Ascending aorta (tissue), 2 donors: ENCODE data around the gene GRID2. TPM values are rescaled to one million over a fixed set of nuclear protein-coding genes. Genes with fewer than 3 reads are reported as not detected.

Source experiments
- DNase-seq, 2 donors: peaks; one replicate each; pipeline ENCODE4 v3.0.0-alpha.2; 2019; ENCODE audit warnings: low spot score in 2 of 2
- H3K27ac ChIP-seq, 2 donors: fragments of 200-600 bp; sonication (generic); one replicate each; pipeline ENCODE4 v1.5.1; 2016 to 2017; ENCODE audit warnings: mild to moderate bottlenecking in 1 of 2
- H3K27me3 ChIP-seq: fragments of 200-600 bp; sonication (generic); one replicate; pipeline ENCODE4 v1.5.1; 2017
- H3K36me3 ChIP-seq, 2 donors: fragments of 200-600 bp; sonication (generic); one replicate each; pipeline ENCODE4 v1.5.1; 2016
- H3K4me1 ChIP-seq, 2 donors: fragments of 200-600 bp; sonication (generic); one replicate each; pipeline ENCODE4 v1.5.1; 2016 to 2017; ENCODE audit warnings: mild to moderate bottlenecking in 1 of 2
- H3K4me3 ChIP-seq, 2 donors: fragments of 200-600 bp; sonication (generic); one replicate each; pipeline ENCODE4 v1.5.1; 2016 to 2017; ENCODE audit warnings: mild to moderate bottlenecking in 1 of 2
- H3K9me3 ChIP-seq, 2 donors: fragments of 200-600 bp; sonication (generic); one replicate each; pipeline ENCODE4 v1.5.1; 2016
- intact Hi-C: fragments of 100-400 bp; cut with DNase I; formaldehyde crosslinking; loops from one replicate; pipeline ENCODE4 v1.15.1; 2023
- total RNA-seq: library from RNA; depleted of rRNA; stranded (reverse); fragments of >200 nt; gene quantifications from one replicate; pipeline ENCODE4 v1.1.0, GENCODE V29; 2016
- TF ChIP-seq, protein P1 (sequence below), 3 experiments: fragments of 200-600 bp in 2 of 3; fragments of 450-650 bp in 1 of 3; sonication (generic) in 2 of 3; IDR thresholded peaks; one replicate each; pipeline ENCODE4 v1.5.1; 2016 to 2019; ENCODE audit warnings: antibody characterized with exemption in 3 of 3, mild to moderate bottlenecking in 1 of 3, moderate library complexity in 1 of 3

The GRID2 gene
- total RNA-seq, 1 donor from 2014 or later: not detected

GRCh38 chr4:92847026-92847425 lies 543.3 kb downstream of the GRID2 start:
- H3K36me3 ChIP-seq: no peaks in the 10 kb centered on the region
- no peaks in the 10 kb centered on the region for H3K27me3 ChIP-seq
- H3K4me3 ChIP-seq: no peak overlapping the region
- no peaks in the 10 kb centered on the region for H3K9me3 ChIP-seq
- TF ChIP-seq, protein P1, sequence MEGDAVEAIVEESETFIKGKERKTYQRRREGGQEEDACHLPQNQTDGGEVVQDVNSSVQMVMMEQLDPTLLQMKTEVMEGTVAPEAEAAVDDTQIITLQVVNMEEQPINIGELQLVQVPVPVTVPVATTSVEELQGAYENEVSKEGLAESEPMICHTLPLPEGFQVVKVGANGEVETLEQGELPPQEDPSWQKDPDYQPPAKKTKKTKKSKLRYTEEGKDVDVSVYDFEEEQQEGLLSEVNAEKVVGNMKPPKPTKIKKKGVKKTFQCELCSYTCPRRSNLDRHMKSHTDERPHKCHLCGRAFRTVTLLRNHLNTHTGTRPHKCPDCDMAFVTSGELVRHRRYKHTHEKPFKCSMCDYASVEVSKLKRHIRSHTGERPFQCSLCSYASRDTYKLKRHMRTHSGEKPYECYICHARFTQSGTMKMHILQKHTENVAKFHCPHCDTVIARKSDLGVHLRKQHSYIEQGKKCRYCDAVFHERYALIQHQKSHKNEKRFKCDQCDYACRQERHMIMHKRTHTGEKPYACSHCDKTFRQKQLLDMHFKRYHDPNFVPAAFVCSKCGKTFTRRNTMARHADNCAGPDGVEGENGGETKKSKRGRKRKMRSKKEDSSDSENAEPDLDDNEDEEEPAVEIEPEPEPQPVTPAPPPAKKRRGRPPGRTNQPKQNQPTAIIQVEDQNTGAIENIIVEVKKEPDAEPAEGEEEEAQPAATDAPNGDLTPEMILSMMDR (IDR thresholded peaks at IDR 0.05): no peak
- no peak for DNase-seq
- H3K27ac ChIP-seq: no peak overlapping the region
- intact Hi-C loops: no loop called here
- H3K4me1 ChIP-seq: no peaks in the 10 kb centered on the region

- no peak for DNase-seq
- TF ChIP-seq, protein P1 (IDR thresholded peaks at IDR 0.05): no peak
- Histone ChIP-seq H3K27ac (no peak overlapping the region), H3K4me1 (no peaks in the 10 kb centered on the region), H3K36me3 (no peaks in the 10 kb centered on the region), H3K27me3 (no peaks in the 10 kb centered on the region), H3K9me3 (no peaks in the 10 kb centered on the region), H3K4me3 (no peak overlapping the region)
- intact Hi-C loops: no loop called here
Observed at GRCh38 chr4:92862509-92862908, 558.7 kb downstream of the GRID2 start.

DNA sequence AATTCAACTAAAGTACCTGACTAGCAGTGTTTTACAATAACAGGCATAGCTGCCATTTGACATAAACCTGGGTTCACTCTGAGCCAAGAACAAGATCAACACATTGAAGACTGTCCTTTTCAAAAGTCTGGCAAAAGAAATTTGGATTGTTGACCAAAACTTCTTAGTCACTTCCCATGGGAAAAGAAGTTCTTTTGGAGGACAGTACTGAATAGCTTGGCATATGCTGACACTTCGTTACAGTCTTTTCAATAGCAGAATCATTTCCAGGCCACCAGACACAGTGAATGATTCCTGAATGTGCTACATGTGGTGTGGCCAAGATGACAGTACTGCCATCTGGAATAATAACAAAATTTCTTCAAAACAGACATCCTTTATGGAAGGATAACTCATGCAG lies 560.3 kb downstream of the GRID2 start:
- Histone ChIP-seq H3K27ac (no peak overlapping the region), H3K36me3 (no peaks in the 10 kb centered on the region), H3K4me1 (no peaks in the 10 kb centered on the region), H3K9me3 (no peaks in the 10 kb centered on the region), H3K27me3 (no peaks in the 10 kb centered on the region), H3K4me3 (no peak overlapping the region)
- TF ChIP-seq, protein P1 (IDR thresholded peaks at IDR 0.05): no peak
- intact Hi-C loops: no loop called here
- DNase-seq: no peak

- H3K27ac ChIP-seq: no peak overlapping the region
- H3K4me3 ChIP-seq: no peak overlapping the region
- no peak for DNase-seq
- TF ChIP-seq, protein P1 (IDR thresholded peaks at IDR 0.05): no peak
- H3K4me1 ChIP-seq: no peaks in the 10 kb centered on the region
- H3K27me3 ChIP-seq: no peaks in the 10 kb centered on the region
- intact Hi-C loops: no loop called here
- no peaks in the 10 kb centered on the region for H3K9me3 ChIP-seq
- no peaks in the 10 kb centered on the region for H3K36me3 ChIP-seq
Observed at GRCh38 chr4:92872604-92873003, 568.8 kb downstream of the GRID2 start.

GRCh38 chr4:92885632-92886031 lies 581.9 kb downstream of the GRID2 start:
- H3K36me3 ChIP-seq: no peaks in the 10 kb centered on the region
- no peaks in the 10 kb centered on the region for H3K4me1 ChIP-seq
- no peaks in the 10 kb centered on the region for H3K9me3 ChIP-seq
- H3K4me3 ChIP-seq: no peak overlapping the region
- no peak for DNase-seq
- intact Hi-C loops: no loop called here
- no peak overlapping the region for H3K27ac ChIP-seq
- H3K27me3 ChIP-seq: no peaks in the 10 kb centered on the region
- TF ChIP-seq, protein P1 (IDR thresholded peaks at IDR 0.05): no peak

GRCh38 chr4:92952426-92952825 lies 648.7 kb downstream of the GRID2 start:
- TF ChIP-seq, protein P1 (IDR thresholded peaks at IDR 0.05): no peak
- Histone ChIP-seq H3K27me3 (no peaks in the 10 kb centered on the region), H3K27ac (no peak overlapping the region), H3K4me3 (no peak overlapping the region), H3K36me3 (no peaks in the 10 kb centered on the region), H3K4me1 (no peaks in the 10 kb centered on the region), H3K9me3 (no peaks in the 10 kb centered on the region)
- intact Hi-C loops: no loop called here
- no peak for DNase-seq
